HepG2 (cell line): ENCODE measurements around the gene DNMT3A. TPM values are rescaled to one million over a fixed set of nuclear protein-coding genes. Genes with fewer than 3 reads are reported as not detected.

Experiments
- BATF2 ChIP-seq: sonication (generic); formaldehyde crosslinking; IDR thresholded peaks from 2 replicates; pipeline ENCODE4 v1.8.0; 2022; ENCODE audit warnings: mild to moderate bottlenecking, missing genetic modification reagents, moderate library complexity
- ELF1 ChIP-seq: sonication (generic); formaldehyde crosslinking; IDR thresholded peaks from 2 replicates; pipeline ENCODE4 v1.4.0; 2020; ENCODE audit warnings: missing genetic modification reagents
- FIP1L1 ChIP-seq: fragments of 200-400 bp; formaldehyde crosslinking; IDR thresholded peaks from 2 replicates; pipeline ENCODE4 v1.6.1; 2018; ENCODE audit warnings: low read depth, mild to moderate bottlenecking, low read length, moderate library complexity, borderline replicate concordance; ENCODE audit not compliant: insufficient read depth
- FOSL1 ChIP-seq: sonication (generic); formaldehyde crosslinking; IDR thresholded peaks from 2 replicates; pipeline ENCODE4 v1.9.0; 2021; ENCODE audit warnings: missing genetic modification reagents, borderline replicate concordance
- FOXP1 ChIP-seq, 2 experiments: fragments of 450-650 bp in 1 of 2; IDR thresholded peaks; 2 replicates each; pipeline ENCODE4 v1.6.1; 2017 to 2018; ENCODE audit warnings: antibody characterized with exemption in 1 of 2
- IKZF5 ChIP-seq: IDR thresholded peaks from 2 replicates; pipeline ENCODE4 v1.6.1; 2018; ENCODE audit warnings: missing genetic modification reagents, mild to moderate bottlenecking, missing compliant biosample characterization
- KDM1A ChIP-seq: IDR thresholded peaks from 2 replicates; pipeline ENCODE4 v1.6.1; 2016; ENCODE audit warnings: missing compliant biosample characterization
- MAF1 ChIP-seq: sonication (generic); formaldehyde crosslinking; IDR thresholded peaks from 2 replicates; pipeline ENCODE4 v1.5.0; 2020; ENCODE audit warnings: missing genetic modification reagents, borderline replicate concordance
- MEIS1 ChIP-seq: sonication (generic); formaldehyde crosslinking; IDR thresholded peaks from 2 replicates; pipeline ENCODE4 v1.9.0; 2021; ENCODE audit warnings: mild to moderate bottlenecking, missing genetic modification reagents, moderate library complexity, borderline replicate concordance
- NCOA1 ChIP-seq: sonication (generic); formaldehyde crosslinking; IDR thresholded peaks from 2 replicates; pipeline ENCODE4 v1.9.0; 2021; ENCODE audit warnings: missing genetic modification reagents
- NFRKB ChIP-seq: fragments of 450-650 bp; IDR thresholded peaks from 2 replicates; pipeline ENCODE4 v1.6.1; 2017
- PCBP2 ChIP-seq: fragments of 200-400 bp; formaldehyde crosslinking; optimal IDR thresholded peaks from 2 replicates; pipeline ENCODE3; 2018; ENCODE audit warnings: low read length, low read depth; ENCODE audit not compliant: poor library complexity, severe bottlenecking
- POLR2AphosphoS2 ChIP-seq: IDR thresholded peaks from 2 replicates; pipeline ENCODE4 v1.6.1; 2011; ENCODE audit warnings: low read depth, low read length, improper control_type of control experiment
- REXO4 ChIP-seq: sonication (generic); formaldehyde crosslinking; IDR thresholded peaks from 2 replicates; pipeline ENCODE4 v1.8.0; 2022; ENCODE audit warnings: missing genetic modification reagents, mild to moderate bottlenecking, borderline replicate concordance
- RFX5 ChIP-seq: IDR thresholded peaks from 2 replicates; pipeline ENCODE4 v1.6.1; 2011; ENCODE audit warnings: low read depth, low read length, improper control_type of control experiment
- SAP130 ChIP-seq: IDR thresholded peaks from 2 replicates; pipeline ENCODE4 v1.6.1; 2016; ENCODE audit warnings: low read depth
- SMARCE1 ChIP-seq: fragments of 450-650 bp; IDR thresholded peaks from 2 replicates; pipeline ENCODE4 v1.6.1; 2017; ENCODE audit warnings: borderline replicate concordance
- U2AF2 ChIP-seq: fragments of 200-400 bp; formaldehyde crosslinking; IDR thresholded peaks from 2 replicates; pipeline ENCODE4 v1.6.1; 2017; ENCODE audit warnings: low read depth, mild to moderate bottlenecking, low read length
- ZBTB1 ChIP-seq: sonication (generic); formaldehyde crosslinking; IDR thresholded peaks from 2 replicates; pipeline ENCODE4 v1.4.0; 2020; ENCODE audit warnings: missing genetic modification reagents, borderline replicate concordance
- ZFP36L1 ChIP-seq: sonication (generic); formaldehyde crosslinking; IDR thresholded peaks from 2 replicates; pipeline ENCODE4 v1.8.0; 2022; ENCODE audit warnings: mild to moderate bottlenecking, missing genetic modification reagents, moderate library complexity
- ZNF230 ChIP-seq: sonication (generic); formaldehyde crosslinking; IDR thresholded peaks from 2 replicates; pipeline ENCODE4 v1.4.0; 2020; ENCODE audit warnings: mild to moderate bottlenecking, missing genetic modification reagents
- ZNF280D ChIP-seq: sonication (generic); formaldehyde crosslinking; IDR thresholded peaks from 2 replicates; pipeline ENCODE4 v1.5.1; 2020; ENCODE audit warnings: mild to moderate bottlenecking, missing genetic modification reagents
- ZNF33A ChIP-seq: sonication (generic); formaldehyde crosslinking; IDR thresholded peaks from 2 replicates; pipeline ENCODE4 v1.5.1; 2020; ENCODE audit warnings: missing genetic modification reagents, mild to moderate bottlenecking, moderate library complexity, borderline replicate concordance
- ZNF44 ChIP-seq: sonication (generic); formaldehyde crosslinking; IDR thresholded peaks from 2 replicates; pipeline ENCODE4 v1.5.1; 2020; ENCODE audit warnings: mild to moderate bottlenecking, missing genetic modification reagents
- ZNF570 ChIP-seq: sonication (generic); formaldehyde crosslinking; IDR thresholded peaks from 2 replicates; pipeline ENCODE4 v1.4.0; 2020; ENCODE audit warnings: mild to moderate bottlenecking, missing genetic modification reagents, borderline replicate concordance
- ZNF737 ChIP-seq: sonication (generic); formaldehyde crosslinking; IDR thresholded peaks from 2 replicates; pipeline ENCODE4 v1.5.0; 2020; ENCODE audit warnings: missing genetic modification reagents, mild to moderate bottlenecking, borderline replicate concordance
- ZNF782 ChIP-seq: sonication (generic); formaldehyde crosslinking; IDR thresholded peaks from 2 replicates; pipeline ENCODE4 v1.4.0; 2020; ENCODE audit warnings: missing genetic modification reagents, mild to moderate bottlenecking, borderline replicate concordance
- polyA plus RNA-seq, 8 experiments: library from polyadenylated mRNA; depleted of rRNA in 3 of 8; stranded (reverse) in 7 of 8; unstranded in 1 of 8; fragments of >200 nt; fragmentation: Illumina TruSeq in 4 of 8; extraction: Trizol in 4 of 8; gene quantifications; 2 replicates each; pipeline versions ENCODE4 v1.2.1 to v1.2.3, GENCODE V29; 2011 to 2016; ENCODE audit warnings: low read depth in 4 of 8, missing spikeins in 1 of 8, mixed read lengths in 1 of 8; ENCODE audit not compliant: insufficient read depth in 1 of 8
- total RNA-seq, 5 experiments: library from RNA; depleted of rRNA; stranded (reverse); fragments of >200 nt; fragmentation: Illumina TruSeq; extraction: Trizol; gene quantifications; 2 replicates each; pipeline ENCODE4 v1.2.3, GENCODE V29; 2016; ENCODE audit warnings: low read depth in 1 of 5

The DNMT3A gene
- total and polyA plus RNA-seq, 2 of the 13 experiments (the other 11 are each of a cell fraction or from before 2014, with no cell fraction given): 14.7 to 29.1 TPM

- TF ChIP-seq ZNF782 (CRISPR knock-in tag) (no peak), NFRKB (no peak), ZNF570 (CRISPR knock-in tag) (no peak), FOXP1 (IDR thresholded peaks at IDR 0.05) (no peak), FOXP1 (CRISPR knock-in tag; IDR thresholded peaks at IDR 0.05) (no peak), IKZF5 (CRISPR knock-in tag) (no peak), MAF1 (no peak), ZFP36L1 (CRISPR knock-in tag) (no peak), SMARCE1 (no peak), ZNF44 (CRISPR knock-in tag) (no peak), ELF1 (CRISPR knock-in tag) (no peak), ZBTB1 (CRISPR knock-in tag) (no peak), SAP130 (CRISPR knock-in tag) (no peak), POLR2AphosphoS2 (no peak), U2AF2 (no peak), KDM1A (CRISPR knock-in tag) (no peak), FOSL1 (CRISPR knock-in tag) (no peak), MEIS1 (no peak), PCBP2 (no peak), ZNF737 (CRISPR knock-in tag) (no peak), ZNF280D (0 out of 2 replicates have a peak, but pooled peaks have one; percentile 25), ZNF230 (CRISPR knock-in tag) (no peak), REXO4 (no peak), NCOA1 (CRISPR knock-in tag) (no peak), FIP1L1 (no peak), ZNF33A (CRISPR knock-in tag) (no peak), RFX5 (no peak), BATF2 (CRISPR knock-in tag) (no peak)
Observed at GRCh38 chr2:25252291-25253152, 89.2 kb downstream of the DNMT3A start (continued).
